Breast epithelium (tissue), 4 donors: ENCODE measurements around the gene OCA2. TPM values are rescaled to one million over a fixed set of nuclear protein-coding genes. Genes with fewer than 3 reads are reported as not detected.

ENCODE experiments used
- DNase-seq, 2 donors: peaks; one replicate each; pipeline ENCODE4 v3.0.0-alpha.2; 2019; ENCODE audit warnings: low spot score in 2 of 2
- H3K27ac ChIP-seq, 2 donors: fragments of 200-600 bp; sonication (generic) in 1 of 2; one replicate each; pipeline ENCODE4 v1.5.1; 2016 to 2019; ENCODE audit warnings: mild to moderate bottlenecking in 1 of 2
- H3K27me3 ChIP-seq, 2 donors: fragments of 200-600 bp; sonication (generic) in 1 of 2; one replicate each; pipeline versions ENCODE4 v1.5.1 to v1.6.0; 2017 to 2019; ENCODE audit warnings: control low read depth in 1 of 2, mild to moderate bottlenecking in 1 of 2
- H3K36me3 ChIP-seq: fragments of 200-600 bp; one replicate; pipeline ENCODE4 v1.5.1; 2019
- H3K4me1 ChIP-seq, 2 donors: fragments of 200-600 bp; sonication (generic); one replicate each; pipeline ENCODE4 v1.5.1; 2016 to 2019; ENCODE audit warnings: control low read depth in 1 of 2
- H3K4me3 ChIP-seq, 3 donors: fragments of 200-600 bp; sonication (generic); 1 replicate in 2 of 3; 2 replicates in 1 of 3; pipeline ENCODE4 v1.5.1; 2016 to 2019; ENCODE audit warnings: mild to moderate bottlenecking in 3 of 3, moderate library complexity in 2 of 3
- H3K9me3 ChIP-seq, 2 donors: fragments of 200-600 bp; sonication (generic) in 1 of 2; one replicate each; pipeline ENCODE4 v1.5.1; 2016 to 2019; ENCODE audit warnings: control low read depth in 1 of 2
- CTCF ChIP-seq, 3 donors: fragments of 450-650 bp; IDR thresholded peaks; one replicate each; pipeline ENCODE4 v1.5.1; 2016 to 2017; ENCODE audit warnings: antibody characterized with exemption in 3 of 3, mild to moderate bottlenecking in 3 of 3, moderate library complexity in 3 of 3
- POLR2A ChIP-seq: fragments of 450-650 bp; IDR thresholded peaks from one replicate; pipeline ENCODE4 v1.6.1; 2016; ENCODE audit warnings: antibody characterized with exemption, mild to moderate bottlenecking, moderate library complexity
- POLR2AphosphoS5 ChIP-seq, 3 donors: sonication (generic); formaldehyde crosslinking; IDR thresholded peaks; one replicate each; pipeline ENCODE4 v1.6.1; 2017; ENCODE audit warnings: antibody characterized with exemption in 3 of 3
- intact Hi-C: fragments of 100-400 bp; cut with DNase I; formaldehyde crosslinking; loops from one replicate; pipeline ENCODE4 v1.15.1; 2023; ENCODE audit warnings: low total_unique reads
- total RNA-seq, 3 donors: library from RNA; depleted of rRNA; stranded (reverse); fragments of >200 nt; gene quantifications; one replicate each; pipeline ENCODE4 v1.1.0, GENCODE V29; 2016

Gene OCA2
- total RNA-seq, 3 donors from 2014 or later = 0.59 to 0.80 (median 0.66) TPM

- DNase-seq = no peak
- no peak overlapping the region for H3K4me3 ChIP-seq
- no peak overlapping the region for H3K27ac ChIP-seq
- no peaks in the 10 kb centered on the region for H3K4me1 ChIP-seq
- peaks cover 0 to 4% of the 10 kb centered on the region in 2 donors for H3K27me3 ChIP-seq
- H3K36me3 ChIP-seq = no peaks in the 10 kb centered on the region
- intact Hi-C loops = no loop called here
- peaks cover 10 to 20% of the 10 kb centered on the region in 2 donors for H3K9me3 ChIP-seq
- TF ChIP-seq POLR2A (no peak), POLR2AphosphoS5 (IDR thresholded peaks at IDR 0.05) (no peak), CTCF (IDR thresholded peaks at IDR 0.05) (no peak)
Measured at GRCh38 chr15:27707257-27707656, 391.9 kb downstream of the OCA2 start.

GRCh38 chr15:27706300-27706699, 392.8 kb downstream of the OCA2 start:
- TF ChIP-seq CTCF (IDR thresholded peaks at IDR 0.05) (no peak), POLR2AphosphoS5 (IDR thresholded peaks at IDR 0.05) (no peak), POLR2A (no peak)
- intact Hi-C loops = no loop called here
- no peak for DNase-seq

GRCh38 chr15:27705056-27705455, 394.1 kb downstream of the OCA2 start:
- Histone ChIP-seq H3K9me3 (peaks cover 10 to 20% of the 10 kb centered on the region in 2 donors), H3K4me3 (no peak overlapping the region), H3K4me1 (no peaks in the 10 kb centered on the region), H3K36me3 (no peaks in the 10 kb centered on the region), H3K27ac (no peak overlapping the region), H3K27me3 (peaks cover 0 to 10% of the 10 kb centered on the region in 2 donors)
- no peak for DNase-seq
- TF ChIP-seq POLR2A (no peak), CTCF (IDR thresholded peaks at IDR 0.05) (no peak), POLR2AphosphoS5 (IDR thresholded peaks at IDR 0.05) (no peak)
- intact Hi-C loops = no loop called here

More at GRCh38 chr15:27706300-27706699, 392.8 kb downstream of the OCA2 start:
- Histone ChIP-seq H3K4me3 (no peak overlapping the region), H3K9me3 (peaks cover 10 to 20% of the 10 kb centered on the region in 2 donors), H3K36me3 (no peaks in the 10 kb centered on the region), H3K4me1 (no peaks in the 10 kb centered on the region), H3K27ac (no peak overlapping the region), H3K27me3 (peaks cover 0 to 10% of the 10 kb centered on the region in 2 donors)

Other genes with a start within 250 kb of the OCA2 start
- 10 to 100 TPM; 46.2 to 55.8 (median 51.1) TPM for gene HERC2, start 222.9 kb upstream of the OCA2 start, total RNA-seq